Naive thymus-derived CD4-positive, alpha-beta T cell (primary cell): ENCODE data around the gene SRPK2. TPM values are rescaled to one million over a fixed set of nuclear protein-coding genes. Genes with fewer than 3 reads are reported as not detected.
"Not testable (repeated sequence)": the region's sequence is repeated elsewhere in the genome, so short reads cannot be mapped to it uniquely, and the experiment has no call there.

Experiments used
- ATAC-seq: fragments of 150-1000 bp; cut with Tn5 transposase; 2 replicates; pipeline ENCODE4 v1.10.0; 2021; ENCODE audit warnings: mild to moderate bottlenecking, moderate library complexity
- CTCF ChIA-PET: fragments of 350-600 bp; sonication (Branson Sonifier 250); formaldehyde crosslinking; loops from one replicate; lab custom pipeline; 2021; ENCODE audit warnings: antibody characterized with exemption; lab: Charles Lee
- POLR2A ChIA-PET: fragments of 350-600 bp; sonication (Branson Sonifier 250); formaldehyde crosslinking; loops from one replicate; lab custom pipeline; 2021; ENCODE audit warnings: antibody characterized with exemption, inconsistent platforms; lab: Charles Lee
- DNase-seq, 9 donors: peaks; one replicate each; pipeline versions ENCODE4 v3.0.0 to v3.0.0-alpha.2; 2020 to 2022; ENCODE audit warnings: mixed read lengths in 1 of 9
- H3K27ac ChIP-seq: one replicate; pipeline ENCODE4 v1.7.0; 2013; ENCODE audit warnings: mild to moderate bottlenecking, low read depth, low read length, moderate library complexity
- H3K27me3 ChIP-seq, 2 donors: one replicate each; pipeline ENCODE4 v1.7.0; 2013; ENCODE audit warnings: low read length in 2 of 2, mild to moderate bottlenecking in 2 of 2, moderate library complexity in 2 of 2; ENCODE audit not compliant: control insufficient read depth in 2 of 2, insufficient read depth in 2 of 2
- H3K36me3 ChIP-seq, 3 experiments: 1 replicate in 2 of 3; 2 replicates in 1 of 3; pipeline ENCODE4 v1.7.0; 2013; ENCODE audit warnings: low read length in 3 of 3, mild to moderate bottlenecking in 3 of 3, moderate library complexity in 1 of 3; ENCODE audit not compliant: insufficient read depth in 3 of 3, control insufficient read depth in 2 of 3
- H3K4me1 ChIP-seq, 2 donors: one replicate each; pipeline ENCODE4 v1.7.0; 2013; ENCODE audit warnings: low read length in 2 of 2, mild to moderate bottlenecking in 2 of 2, moderate library complexity in 1 of 2; ENCODE audit not compliant: control insufficient read depth in 2 of 2, insufficient read depth in 2 of 2
- H3K4me3 ChIP-seq: 2 replicates; pipeline ENCODE4 v1.7.0; 2013; ENCODE audit warnings: mild to moderate bottlenecking, low read length
- H3K9me3 ChIP-seq, 3 experiments: 1 replicate in 2 of 3; 2 replicates in 1 of 3; pipeline ENCODE4 v1.7.0; 2013; ENCODE audit warnings: low read length in 3 of 3; ENCODE audit not compliant: control insufficient read depth in 2 of 3
- H3K27ac Mint-ChIP-seq, 9 donors: one replicate each; pipeline ENCODE4 v1.8.0; 2020 to 2022; ENCODE audit warnings: mixed read lengths in 9 of 9, mild to moderate bottlenecking in 8 of 9, moderate library complexity in 5 of 9, inconsistent platforms in 2 of 9
- H3K27me3 Mint-ChIP-seq, 5 donors: one replicate each; pipeline ENCODE4 v1.8.0; 2021 to 2022; ENCODE audit warnings: mixed read lengths in 5 of 5, mild to moderate bottlenecking in 1 of 5
- H3K36me3 Mint-ChIP-seq, 5 donors: one replicate each; pipeline ENCODE4 v1.8.0; 2020 to 2022; ENCODE audit warnings: mixed read lengths in 5 of 5, mild to moderate bottlenecking in 3 of 5, inconsistent platforms in 1 of 5
- H3K4me1 Mint-ChIP-seq, 7 donors: one replicate each; pipeline ENCODE4 v1.8.0; 2020 to 2022; ENCODE audit warnings: mixed read lengths in 7 of 7, mild to moderate bottlenecking in 3 of 7, inconsistent platforms in 1 of 7
- H3K4me3 Mint-ChIP-seq, 10 donors: one replicate each; pipeline ENCODE4 v1.8.0; 2020 to 2022; ENCODE audit warnings: mild to moderate bottlenecking in 10 of 10, mixed read lengths in 10 of 10, moderate library complexity in 6 of 10, inconsistent platforms in 2 of 10
- H3K9me3 Mint-ChIP-seq, 11 donors: one replicate each; pipeline ENCODE4 v1.8.0; 2020 to 2022; ENCODE audit warnings: mixed read lengths in 11 of 11, mild to moderate bottlenecking in 4 of 11, inconsistent platforms in 1 of 11, moderate library complexity in 1 of 11
- intact Hi-C, 2 donors: fragments of 100-400 bp; cut with micrococcal nuclease; formaldehyde crosslinking; loops; one replicate each; pipeline ENCODE4 v1.15.1; 2023
- polyA plus RNA-seq, 2 donors: library from polyadenylated mRNA; unstranded; fragments of 300-500 nt; fragmentation: Illumina TruSeq; gene quantifications; one replicate each; pipeline ENCODE4 v1.2.3, GENCODE V29; 2021
- total RNA-seq, 6 experiments: library from RNA in 5 of 6; stranded (reverse) in 5 of 6; gene quantifications; 1 replicate in 5 of 6; 2 replicates in 1 of 6; pipeline ENCODE4 v1.2.3 and lab custom pipeline; 2021 to 2026

The SRPK2 gene
- total and polyA plus RNA-seq, 7 experiments from 2014 or later = 40.2 to 56.7 (median 46.8) TPM

GRCh38 chr7:105350906-105351305 lies 37.8 kb downstream of the SRPK2 start:
- Mint-ChIP-seq H3K36me3 (peaks cover 0 to 11% (median 0%) of the 10 kb centered on the region in 5 donors), H3K4me3 (peak overlapping the region in 9 of 10 donors; percentile 7 to 81 (median 52)), H3K27ac (peak overlapping the region; percentile 50 to 92 (median 83)), H3K9me3 (peaks cover 0 to 2% (median 0%) of the 10 kb centered on the region in 11 donors), H3K4me1 (peaks cover 51 to 87% (median 67%) of the 10 kb centered on the region in 7 donors), H3K27me3 (no peaks in the 10 kb centered on the region)
- H3K36me3 ChIP-seq = no peaks in the 10 kb centered on the region
- no peak overlapping the region for H3K4me3 ChIP-seq
- peaks cover 72 to 77% of the 10 kb centered on the region in 2 donors for H3K4me1 ChIP-seq
- no peak for ATAC-seq
- no peaks in the 10 kb centered on the region for H3K27me3 ChIP-seq
- intact Hi-C loops = no loop called here
- ChIA-PET POLR2A (interaction anchor here (1.0 to 1.2 kb wide), 3 partner anchors 9 to 410 kb away, joined by 3 to 5 read pairs (median 3); partner anchors contain the start of gene KMT2E), CTCF (interaction anchor here (1.2 kb wide), 1 partner anchor 9 kb away, joined by 3 read pairs; no protein-coding TSS in a partner anchor)
- no peak for DNase-seq
- H3K9me3 ChIP-seq = no peaks in the 10 kb centered on the region
- peak overlapping the region; percentile 48 for H3K27ac ChIP-seq

- not testable (repeated sequence) for H3K9me3 ChIP-seq, H3K9me3 Mint-ChIP-seq, H3K27ac ChIP-seq, H3K27me3 ChIP-seq, H3K4me3 ChIP-seq, H3K36me3 ChIP-seq, DNase-seq, H3K27me3 Mint-ChIP-seq, H3K36me3 Mint-ChIP-seq, ATAC-seq
- Mint-ChIP-seq H3K4me3 (peak overlapping the region in 2 of 10 donors; percentile 15), H3K27ac (peak overlapping the region in 3 of 9 donors; percentile 31 to 65 (median 37)), H3K4me1 (peaks cover 51 to 84% (median 62%) of the 10 kb centered on the region in 7 donors)
- intact Hi-C loops = loop anchor here (5.0 kb wide), 2 partner anchors 51 to 1324 kb away; no protein-coding TSS in a partner anchor
- ChIA-PET CTCF (interaction anchor here (0.9 kb wide), 1 partner anchor 29 kb away, joined by 3 read pairs; no protein-coding TSS in a partner anchor), POLR2A (interaction anchor here (1.0 to 1.3 kb wide), 3 partner anchors 8 to 365 kb away, joined by 3 to 7 read pairs (median 5); no protein-coding TSS in a partner anchor)
- H3K4me1 ChIP-seq = peaks cover 52 to 75% of the 10 kb centered on the region in 2 donors
Measured at GRCh38 chr7:105348177-105348576, 40.5 kb downstream of the SRPK2 start.

DNA sequence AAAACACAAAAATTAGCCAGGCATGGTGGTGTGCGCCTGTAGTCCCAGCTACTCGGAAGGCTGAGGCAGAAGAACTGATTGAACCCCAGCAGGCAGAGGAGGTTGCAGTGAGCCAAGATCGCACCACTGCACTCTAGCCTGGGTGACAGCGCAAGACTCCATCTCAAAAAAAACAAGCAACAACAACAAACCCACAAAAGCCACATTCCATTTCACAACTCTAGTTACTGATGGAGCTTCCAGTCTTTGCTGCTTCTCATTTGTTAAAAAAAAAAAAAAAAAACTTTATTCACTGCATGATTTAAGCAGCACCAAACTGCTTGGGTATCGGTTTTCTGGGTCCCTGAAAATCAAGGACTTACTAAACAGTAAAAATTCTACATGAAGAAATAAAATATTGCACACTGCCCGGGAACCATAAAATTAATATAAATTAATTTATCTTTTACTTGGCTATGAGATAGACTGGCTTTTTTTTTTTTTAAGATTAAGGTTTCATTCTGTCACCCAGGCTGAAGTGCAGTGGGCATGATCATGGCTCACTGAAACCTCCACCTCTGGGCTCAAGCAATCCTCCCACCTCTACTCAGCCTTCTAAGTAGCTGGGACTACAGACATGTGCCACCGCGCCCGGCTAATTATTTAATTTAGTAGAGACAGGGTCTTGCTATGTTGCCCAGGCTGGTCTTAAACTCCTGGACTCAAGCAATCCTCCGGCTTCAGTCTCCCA lies 42.0 kb downstream of the SRPK2 start:
- peak; percentile 80 for ATAC-seq
- intact Hi-C loops = loop anchor here (1.0 to 5.0 kb wide), 3 partner anchors 8 to 1326 kb away; no protein-coding TSS in a partner anchor
- CTCF ChIA-PET = no interaction called here

DNA sequence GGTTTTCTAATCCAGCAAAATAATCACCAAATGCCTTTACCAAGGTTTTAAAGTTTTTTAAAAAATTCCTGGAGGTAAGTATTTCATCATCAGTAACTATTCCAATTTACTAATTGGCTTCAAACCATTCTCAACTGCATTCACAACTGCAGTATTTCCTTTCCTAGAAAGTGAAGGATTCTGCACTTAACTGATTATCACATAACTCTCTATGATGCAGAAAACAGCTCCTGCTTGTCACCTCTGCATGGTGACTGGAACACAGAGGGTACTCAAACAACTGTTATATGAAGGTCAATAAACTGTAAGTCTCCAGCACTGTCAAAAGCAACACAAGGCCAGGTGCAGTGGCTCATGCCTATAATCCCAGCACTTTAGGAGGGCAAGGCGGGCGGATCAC lies 42.6 kb downstream of the SRPK2 start:
- Mint-ChIP-seq H3K36me3 (peaks cover 0 to 4% (median 0%) of the 10 kb centered on the region in 5 donors), H3K9me3 (no peaks in the 10 kb centered on the region), H3K27ac (peak overlapping the region; percentile 25 to 90 (median 62)), H3K4me1 (peaks cover 42 to 78% (median 57%) of the 10 kb centered on the region in 7 donors), H3K4me3 (peak overlapping the region; percentile 25 to 75 (median 62)), H3K27me3 (no peaks in the 10 kb centered on the region)
- ATAC-seq (peak; percentile 16), DNase-seq (no peak)
- Histone ChIP-seq H3K4me3 (peak overlapping the region; percentile 11), H3K27me3 (no peaks in the 10 kb centered on the region), H3K36me3 (no peaks in the 10 kb centered on the region), H3K27ac (no peak overlapping the region), H3K4me1 (peaks cover 32 to 58% of the 10 kb centered on the region in 2 donors), H3K9me3 (no peaks in the 10 kb centered on the region)
- ChIA-PET POLR2A (interaction anchor here (0.6 to 1.1 kb wide), 3 partner anchors 31 to 333 kb away, joined by 3 read pairs; no protein-coding TSS in a partner anchor), CTCF (no interaction called here)
- intact Hi-C loops = loop anchor here (1.0 to 5.0 kb wide), 3 partner anchors 8 to 1326 kb away; no protein-coding TSS in a partner anchor

More for the DNA sequence above, 42.0 kb downstream of the SRPK2 start:
- Mint-ChIP-seq H3K4me3 (peak overlapping the region; percentile 40 to 75 (median 62)), H3K36me3 (peaks cover 0 to 4% (median 0%) of the 10 kb centered on the region in 5 donors), H3K27ac (peak overlapping the region in 8 of 9 donors; percentile 44 to 90 (median 67)), H3K4me1 (peaks cover 42 to 79% (median 57%) of the 10 kb centered on the region in 7 donors), H3K9me3 (no peaks in the 10 kb centered on the region), H3K27me3 (no peaks in the 10 kb centered on the region)
- DNase-seq = peak in 4 of 9 donors; percentile 10 to 52 (median 24)
- Histone ChIP-seq H3K4me1 (peaks cover 38 to 64% of the 10 kb centered on the region in 2 donors), H3K27me3 (no peaks in the 10 kb centered on the region), H3K36me3 (no peaks in the 10 kb centered on the region), H3K4me3 (no peak overlapping the region), H3K27ac (no peak overlapping the region), H3K9me3 (no peaks in the 10 kb centered on the region)
- POLR2A ChIA-PET = interaction anchor here (0.6 to 1.3 kb wide), 5 partner anchors 10 to 363 kb away, joined by 3 to 5 read pairs (median 3); no protein-coding TSS in a partner anchor

- H3K27ac Mint-ChIP-seq = peak overlapping the region in 7 of 9 donors; percentile 17 to 90 (median 59)
- intact Hi-C loops = loop anchor here (1.0 to 5.0 kb wide), 3 partner anchors 9 to 1327 kb away; no protein-coding TSS in a partner anchor
- H3K4me3 Mint-ChIP-seq = peak overlapping the region in 9 of 10 donors; percentile 25 to 71 (median 60)
- H3K4me3 ChIP-seq = no peak overlapping the region
- H3K27ac ChIP-seq = no peak overlapping the region
- DNase-seq (no peak), ATAC-seq (peak; percentile 54)
- CTCF ChIA-PET = no interaction called here
- no peaks in the 10 kb centered on the region for H3K9me3 Mint-ChIP-seq
- H3K4me1 ChIP-seq = peaks cover 28 to 54% of the 10 kb centered on the region in 2 donors
- peaks cover 0 to 1% (median 0%) of the 10 kb centered on the region in 5 donors for H3K36me3 Mint-ChIP-seq
- H3K27me3 Mint-ChIP-seq = no peaks in the 10 kb centered on the region
- H3K9me3 ChIP-seq = no peaks in the 10 kb centered on the region
- no peaks in the 10 kb centered on the region for H3K27me3 ChIP-seq
- no peaks in the 10 kb centered on the region for H3K36me3 ChIP-seq
- peaks cover 41 to 77% (median 56%) of the 10 kb centered on the region in 7 donors for H3K4me1 Mint-ChIP-seq
- POLR2A ChIA-PET = interaction anchor here (0.9 to 1.1 kb wide), 3 partner anchors 9 to 332 kb away, joined by 3 read pairs; no protein-coding TSS in a partner anchor
Measured at GRCh38 chr7:105345725-105346124, 43.0 kb downstream of the SRPK2 start.

GRCh38 chr7:105345003-105345402 lies 43.7 kb downstream of the SRPK2 start:
- Mint-ChIP-seq H3K4me1 (peaks cover 39 to 76% (median 60%) of the 10 kb centered on the region in 7 donors), H3K36me3 (peaks cover 0 to 1% (median 0%) of the 10 kb centered on the region in 5 donors), H3K27me3 (no peaks in the 10 kb centered on the region), H3K9me3 (no peaks in the 10 kb centered on the region), H3K4me3 (peak overlapping the region in 9 of 10 donors; percentile 5 to 71 (median 60)), H3K27ac (peak overlapping the region in 7 of 9 donors; percentile 30 to 62 (median 51))
- peaks cover 23 to 46% of the 10 kb centered on the region in 2 donors for H3K4me1 ChIP-seq
- CTCF ChIA-PET = interaction anchor here (0.6 kb wide), 1 partner anchor 358 kb away, joined by 3 read pairs; no protein-coding TSS in a partner anchor
- no peaks in the 10 kb centered on the region for H3K9me3 ChIP-seq
- H3K36me3 ChIP-seq = no peaks in the 10 kb centered on the region
- H3K27me3 ChIP-seq = no peaks in the 10 kb centered on the region
- DNase-seq = no peak
- H3K27ac ChIP-seq = no peak overlapping the region
- no peak overlapping the region for H3K4me3 ChIP-seq
- no peak for ATAC-seq
- intact Hi-C loops = loop anchor here (5.0 kb wide), 2 partner anchors 48 to 1327 kb away; no protein-coding TSS in a partner anchor
- POLR2A ChIA-PET = interaction anchor here (1.0 kb wide), 1 partner anchor 10 kb away, joined by 3 read pairs; no protein-coding TSS in a partner anchor
